ENCODE data around the gene DCAF11. TPM values are rescaled to one million over a fixed set of nuclear protein-coding genes. Genes with fewer than 3 reads are reported as not detected.

The DCAF11 gene
- total RNA-seq, 1 experiment from 2014 or later, result 68.2 TPM

DNA sequence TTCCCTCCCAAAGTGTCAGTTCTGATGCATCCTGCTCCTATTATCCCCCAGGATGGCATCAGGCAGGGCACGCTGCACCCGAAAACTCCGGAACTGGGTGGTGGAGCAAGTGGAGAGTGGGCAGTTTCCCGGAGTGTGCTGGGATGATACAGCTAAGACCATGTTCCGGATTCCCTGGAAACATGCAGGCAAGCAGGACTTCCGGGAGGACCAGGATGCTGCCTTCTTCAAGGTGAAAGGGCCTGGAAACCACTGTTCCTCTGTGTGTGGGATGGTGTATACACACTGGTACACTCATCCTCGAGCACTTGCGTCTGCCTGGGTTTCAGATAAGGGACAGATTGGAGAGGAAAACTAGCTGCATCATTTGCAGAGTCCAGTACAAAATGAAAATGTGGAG, 47.5 kb downstream of the DCAF11 start:
- ChIA-PET CTCF (interaction anchor here (1.1 kb wide), 1 partner anchor 53 kb away, joined by 3 read pairs; no protein-coding TSS in a partner anchor), POLR2A (ENCODE audit: unreplicated experiment) (interaction anchor here (1.1 kb wide), 1 partner anchor 21 kb away, joined by 5 read pairs; the partner anchor contains the start of gene EMC9)
- H2AFZ ChIP-seq (ENCODE audit: low read length), result no peak overlapping the region
- H3K79me2 ChIP-seq (ENCODE audit: low read length), result no peaks in the 10 kb centered on the region
- no peaks in the 10 kb centered on the region for H3K9me3 ChIP-seq (ENCODE audit: low read length)
- peaks cover 18% of the 10 kb centered on the region for H3K36me3 ChIP-seq (ENCODE audit: low read depth, low read length)
- no peaks in the 10 kb centered on the region for H3K9me2 ChIP-seq (replicated peaks; ENCODE audit: low read length)
- ATAC-seq (no peak), DNase-seq (no peak)
- H4K20me1 ChIP-seq (ENCODE audit: low read length), result no peaks in the 10 kb centered on the region
- intact Hi-C loops (cut with micrococcal nuclease), result no loop called here
- H3K4me2 ChIP-seq (ENCODE audit: low read length), result peak overlapping the region; percentile 65
- no peak overlapping the region for H3K27ac ChIP-seq (ENCODE audit: low read length)
- peak overlapping the region; percentile 47; the same call in 1 of the 2 replicates for H3K4me3 ChIP-seq (ENCODE audit: low read length)
- H3K27me3 ChIP-seq (ENCODE audit: low read length), result no peaks in the 10 kb centered on the region
- TF ChIP-seq EZH2 (IDR thresholded peaks at IDR 0.05; ENCODE audit: low read length, unreplicated experiment), result no peak
- TF ChIP-seq, protein P1, sequence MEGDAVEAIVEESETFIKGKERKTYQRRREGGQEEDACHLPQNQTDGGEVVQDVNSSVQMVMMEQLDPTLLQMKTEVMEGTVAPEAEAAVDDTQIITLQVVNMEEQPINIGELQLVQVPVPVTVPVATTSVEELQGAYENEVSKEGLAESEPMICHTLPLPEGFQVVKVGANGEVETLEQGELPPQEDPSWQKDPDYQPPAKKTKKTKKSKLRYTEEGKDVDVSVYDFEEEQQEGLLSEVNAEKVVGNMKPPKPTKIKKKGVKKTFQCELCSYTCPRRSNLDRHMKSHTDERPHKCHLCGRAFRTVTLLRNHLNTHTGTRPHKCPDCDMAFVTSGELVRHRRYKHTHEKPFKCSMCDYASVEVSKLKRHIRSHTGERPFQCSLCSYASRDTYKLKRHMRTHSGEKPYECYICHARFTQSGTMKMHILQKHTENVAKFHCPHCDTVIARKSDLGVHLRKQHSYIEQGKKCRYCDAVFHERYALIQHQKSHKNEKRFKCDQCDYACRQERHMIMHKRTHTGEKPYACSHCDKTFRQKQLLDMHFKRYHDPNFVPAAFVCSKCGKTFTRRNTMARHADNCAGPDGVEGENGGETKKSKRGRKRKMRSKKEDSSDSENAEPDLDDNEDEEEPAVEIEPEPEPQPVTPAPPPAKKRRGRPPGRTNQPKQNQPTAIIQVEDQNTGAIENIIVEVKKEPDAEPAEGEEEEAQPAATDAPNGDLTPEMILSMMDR (conservative IDR thresholded peaks at IDR 0.05; ENCODE audit: low read depth, low read length), result no peak
- TF ChIP-seq EZH2phosphoT487 (IDR thresholded peaks at IDR 0.05; ENCODE audit: borderline replicate concordance, low read length), result no peak
- no peaks in the 10 kb centered on the region for H3F3A ChIP-seq (ENCODE audit: low read length, unreplicated experiment)
- H3K9ac ChIP-seq (ENCODE audit: low read length), result peak overlapping the region; percentile 46; the same call in 1 of the 2 replicates
- BruUV-seq (replicated peaks), result no TSS peak
- H3K4me1 ChIP-seq (ENCODE audit: insufficient read depth, low read length), result peaks cover 13% of the 10 kb centered on the region

DNA sequence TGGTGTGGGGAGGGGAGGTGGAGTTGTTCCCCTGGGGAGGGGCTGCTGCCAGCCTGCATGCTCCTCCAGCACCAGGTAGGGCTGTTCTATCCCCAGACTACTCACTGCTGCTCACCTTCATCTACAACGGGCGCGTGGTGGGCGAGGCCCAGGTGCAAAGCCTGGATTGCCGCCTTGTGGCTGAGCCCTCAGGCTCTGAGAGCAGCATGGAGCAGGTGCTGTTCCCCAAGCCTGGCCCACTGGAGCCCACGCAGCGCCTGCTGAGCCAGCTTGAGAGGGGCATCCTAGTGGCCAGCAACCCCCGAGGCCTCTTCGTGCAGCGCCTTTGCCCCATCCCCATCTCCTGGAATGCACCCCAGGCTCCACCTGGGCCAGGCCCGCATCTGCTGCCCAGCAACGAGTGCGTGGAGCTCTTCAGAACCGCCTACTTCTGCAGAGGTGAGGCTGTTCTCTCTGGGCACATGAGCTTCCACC, 50.0 kb downstream of the DCAF11 start:
- Histone ChIP-seq H3K79me2 (ENCODE audit: low read length) (no peaks in the 10 kb centered on the region), H3K4me2 (ENCODE audit: low read length) (no peak overlapping the region), H3K9me2 (replicated peaks; ENCODE audit: low read length) (no peaks in the 10 kb centered on the region), H4K20me1 (ENCODE audit: low read length) (no peaks in the 10 kb centered on the region), H3K4me1 (ENCODE audit: insufficient read depth, low read length) (peaks cover 13% of the 10 kb centered on the region), H3F3A (ENCODE audit: low read length, unreplicated experiment) (no peaks in the 10 kb centered on the region), H3K4me3 (ENCODE audit: low read length) (no peak overlapping the region), H2AFZ (ENCODE audit: low read length) (no peak overlapping the region), H3K9me3 (ENCODE audit: low read length) (no peaks in the 10 kb centered on the region), H3K27ac (ENCODE audit: low read length) (no peak overlapping the region), H3K27me3 (ENCODE audit: low read length) (no peaks in the 10 kb centered on the region), H3K9ac (ENCODE audit: low read length) (no peak overlapping the region), H3K36me3 (ENCODE audit: low read depth, low read length) (peaks cover 13% of the 10 kb centered on the region)
- ChIA-PET POLR2A (ENCODE audit: unreplicated experiment) (no interaction called here), CTCF (no interaction called here)
- ATAC-seq (no peak), DNase-seq (no peak)
- TF ChIP-seq EZH2phosphoT487 (IDR thresholded peaks at IDR 0.05; ENCODE audit: borderline replicate concordance, low read length), result no peak
- TF ChIP-seq, protein P1 (conservative IDR thresholded peaks at IDR 0.05; ENCODE audit: low read depth, low read length), result no peak
- TF ChIP-seq EZH2 (IDR thresholded peaks at IDR 0.05; ENCODE audit: low read length, unreplicated experiment), result no peak
- no TSS peak for BruUV-seq (replicated peaks)
- intact Hi-C loops (cut with micrococcal nuclease), result no loop called here

DNA sequence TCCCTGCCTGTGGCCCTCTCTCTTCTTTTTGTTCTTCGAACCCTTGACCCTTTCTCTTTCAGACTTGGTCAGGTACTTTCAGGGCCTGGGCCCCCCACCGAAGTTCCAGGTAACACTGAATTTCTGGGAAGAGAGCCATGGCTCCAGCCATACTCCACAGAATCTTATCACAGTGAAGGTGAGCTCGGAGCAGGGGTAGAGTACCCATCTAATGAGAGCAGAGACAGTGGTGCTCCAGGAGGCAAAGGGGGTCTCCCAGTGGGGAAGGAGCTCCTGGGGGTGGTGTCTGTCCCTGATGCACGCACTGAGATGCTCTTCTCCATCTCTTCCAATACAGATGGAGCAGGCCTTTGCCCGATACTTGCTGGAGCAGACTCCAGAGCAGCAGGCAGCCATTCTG, 51.2 kb downstream of the DCAF11 start:
- Histone ChIP-seq H3K4me3 (ENCODE audit: low read length) (no peak overlapping the region), H3K9ac (ENCODE audit: low read length) (no peak overlapping the region), H3K9me2 (replicated peaks; ENCODE audit: low read length) (no peaks in the 10 kb centered on the region), H3K4me2 (ENCODE audit: low read length) (no peak overlapping the region), H3K4me1 (ENCODE audit: insufficient read depth, low read length) (peaks cover 11% of the 10 kb centered on the region), H3F3A (ENCODE audit: low read length, unreplicated experiment) (no peaks in the 10 kb centered on the region), H3K36me3 (ENCODE audit: low read depth, low read length) (peaks cover 9% of the 10 kb centered on the region), H3K79me2 (ENCODE audit: low read length) (no peaks in the 10 kb centered on the region), H4K20me1 (ENCODE audit: low read length) (no peaks in the 10 kb centered on the region), H2AFZ (ENCODE audit: low read length) (no peak overlapping the region), H3K27ac (ENCODE audit: low read length) (no peak overlapping the region), H3K9me3 (ENCODE audit: low read length) (no peaks in the 10 kb centered on the region), H3K27me3 (ENCODE audit: low read length) (no peaks in the 10 kb centered on the region)
- CTCF ChIA-PET, result interaction anchor here (0.5 kb wide), 1 partner anchor 32 kb away, joined by 6 read pairs; no protein-coding TSS in a partner anchor
- POLR2A ChIA-PET (ENCODE audit: unreplicated experiment), result no interaction called here
- BruUV-seq (replicated peaks), result no TSS peak
- TF ChIP-seq EZH2 (IDR thresholded peaks at IDR 0.05; ENCODE audit: low read length, unreplicated experiment) (no peak), EZH2phosphoT487 (IDR thresholded peaks at IDR 0.05; ENCODE audit: borderline replicate concordance, low read length) (no peak)
- TF ChIP-seq, protein P1 (conservative IDR thresholded peaks at IDR 0.05; ENCODE audit: low read depth, low read length), result no peak
- intact Hi-C loops (cut with micrococcal nuclease), result no loop called here
- DNase-seq (no peak), ATAC-seq (no peak)
